K562 (cell line): Measurements from ENCODE around the gene SPTLC3.

Source experiments
- ATF1 ChIP-seq, 2 experiments: fragments of 450-650 bp in 1 of 2; IDR thresholded peaks; 2 replicates each; pipeline ENCODE4 v1.6.1; 2016; ENCODE audit warnings: missing compliant biosample characterization in 1 of 2, missing genetic modification characterization in 1 of 2
- CTCF ChIP-seq, 3 experiments: IDR thresholded peaks in 2 of 3; conservative IDR thresholded peaks in 1 of 3; 2 replicates each; pipeline ENCODE4 v1.5.1; 2011 to 2012; ENCODE audit warnings: low read length in 3 of 3, mild to moderate bottlenecking in 3 of 3, control low read depth in 2 of 3, improper control_type of control experiment in 1 of 3, inconsistent platforms in 1 of 3, low read depth in 1 of 3, mixed read lengths in 1 of 3, moderate library complexity in 1 of 3; ENCODE audit not compliant: insufficient read depth in 2 of 3
- JUN ChIP-seq, 2 experiments: sonication (generic) in 1 of 2; formaldehyde crosslinking in 1 of 2; IDR thresholded peaks; 2 replicates each; pipeline versions ENCODE4 v1.6.1 to v1.8.0; 2012 to 2022; ENCODE audit warnings: borderline replicate concordance in 2 of 2, mild to moderate bottlenecking in 2 of 2, improper control_type of control experiment in 1 of 2, low read depth in 1 of 2, low read length in 1 of 2, missing genetic modification reagents in 1 of 2
- JUND ChIP-seq, 2 experiments: IDR thresholded peaks; 2 replicates in 1 of 2; 3 replicates in 1 of 2; pipeline ENCODE4 v1.6.1; 2011; ENCODE audit warnings: borderline replicate concordance in 2 of 2, low read depth in 2 of 2, low read length in 2 of 2, improper control_type of control experiment in 1 of 2, missing biosample characterization in 1 of 2, missing genetic modification characterization in 1 of 2, missing genetic modification reagents in 1 of 2
- SIN3A ChIP-seq, 2 experiments: fragments of 150-350 bp in 1 of 2; IDR thresholded peaks; 2 replicates each; pipeline ENCODE4 v1.6.1; 2011 to 2016; ENCODE audit warnings: borderline replicate concordance in 2 of 2, low read depth in 2 of 2, low read length in 2 of 2, mild to moderate bottlenecking in 2 of 2, moderate library complexity in 2 of 2; ENCODE audit not compliant: control insufficient read depth in 1 of 2
- ZNF274 ChIP-seq: IDR thresholded peaks from 2 replicates; pipeline ENCODE4 v1.6.1; 2011; ENCODE audit warnings: low read depth, mild to moderate bottlenecking, low read length, moderate library complexity, borderline replicate concordance
- ZNF280B ChIP-seq: fragments of 250-450 bp; sonication (Bioruptor Pico); IDR thresholded peaks from 2 replicates; pipeline ENCODE4 v1.5.1; 2021; ENCODE audit warnings: mild to moderate bottlenecking
- TF ChIP-seq, protein P1 (sequence below): fragments of 250-450 bp; sonication (Bioruptor Pico); IDR thresholded peaks from 2 replicates; pipeline ENCODE4 v1.4.0; 2020; ENCODE audit warnings: mild to moderate bottlenecking, moderate library complexity

GRCh38 chr20:13180986-13181889 is 172.5 kb downstream of the SPTLC3 start:
- TF ChIP-seq JUND (IDR thresholded peaks at IDR 0.05; ENCODE audit: borderline replicate concordance, low read depth, low read length) (no peak), JUND (tag; IDR thresholded peaks at IDR 0.05; ENCODE audit: borderline replicate concordance, low read depth, low read length) (no peak), CTCF (IDR thresholded peaks at IDR 0.05 in 2 of 3, conservative IDR thresholded peaks at IDR 0.05 in 1 of 3; ENCODE audit: insufficient read depth in 2 of 3, low read depth in 1 of 3, low read length in 3 of 3) (no peak), ZNF280B (CRISPR knock-in tag) (no peak), JUN (IDR thresholded peaks at IDR 0.05; ENCODE audit: borderline replicate concordance, low read depth, low read length) (no peak), JUN (CRISPR knock-in tag; IDR thresholded peaks at IDR 0.05; ENCODE audit: borderline replicate concordance) (no peak), SIN3A (IDR thresholded peaks at IDR 0.05; ENCODE audit: borderline replicate concordance in 2 of 2, control insufficient read depth in 1 of 2, low read depth in 2 of 2, low read length in 2 of 2) (no peak), ATF1 (CRISPR knock-in tag; IDR thresholded peaks at IDR 0.05) (no peak), ATF1 (tag; IDR thresholded peaks at IDR 0.05) (no peak), ZNF274 (no peak)
- TF ChIP-seq, protein P1, sequence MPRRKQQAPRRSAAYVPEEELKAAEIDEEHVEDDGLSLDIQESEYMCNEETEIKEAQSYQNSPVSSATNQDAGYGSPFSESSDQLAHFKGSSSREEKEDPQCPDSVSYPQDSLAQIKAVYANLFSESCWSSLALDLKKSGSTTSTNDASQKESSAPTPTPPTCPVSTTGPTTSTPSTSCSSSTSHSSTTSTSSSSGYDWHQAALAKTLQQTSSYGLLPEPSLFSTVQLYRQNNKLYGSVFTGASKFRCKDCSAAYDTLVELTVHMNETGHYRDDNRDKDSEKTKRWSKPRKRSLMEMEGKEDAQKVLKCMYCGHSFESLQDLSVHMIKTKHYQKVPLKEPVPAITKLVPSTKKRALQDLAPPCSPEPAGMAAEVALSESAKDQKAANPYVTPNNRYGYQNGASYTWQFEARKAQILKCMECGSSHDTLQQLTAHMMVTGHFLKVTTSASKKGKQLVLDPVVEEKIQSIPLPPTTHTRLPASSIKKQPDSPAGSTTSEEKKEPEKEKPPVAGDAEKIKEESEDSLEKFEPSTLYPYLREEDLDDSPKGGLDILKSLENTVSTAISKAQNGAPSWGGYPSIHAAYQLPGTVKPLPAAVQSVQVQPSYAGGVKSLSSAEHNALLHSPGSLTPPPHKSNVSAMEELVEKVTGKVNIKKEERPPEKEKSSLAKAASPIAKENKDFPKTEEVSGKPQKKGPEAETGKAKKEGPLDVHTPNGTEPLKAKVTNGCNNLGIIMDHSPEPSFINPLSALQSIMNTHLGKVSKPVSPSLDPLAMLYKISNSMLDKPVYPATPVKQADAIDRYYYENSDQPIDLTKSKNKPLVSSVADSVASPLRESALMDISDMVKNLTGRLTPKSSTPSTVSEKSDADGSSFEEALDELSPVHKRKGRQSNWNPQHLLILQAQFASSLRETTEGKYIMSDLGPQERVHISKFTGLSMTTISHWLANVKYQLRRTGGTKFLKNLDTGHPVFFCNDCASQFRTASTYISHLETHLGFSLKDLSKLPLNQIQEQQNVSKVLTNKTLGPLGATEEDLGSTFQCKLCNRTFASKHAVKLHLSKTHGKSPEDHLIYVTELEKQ (CRISPR knock-in tag) = no peak
